GM23338 (cell line): ENCODE results near the gene CDHR2. TPM values are rescaled to one million over a fixed set of nuclear protein-coding genes. Genes with fewer than 3 reads are reported as not detected.

ENCODE experiments used
- ATAC-seq: fragments of 200-7000 bp; cut with Tn5 transposase; 3 replicates; pipeline ENCODE4 v1.9.1; 2020
- DNase-seq: peaks from one replicate; pipeline ENCODE4 v3.0.0-alpha.2; 2015; ENCODE audit warnings: low spot score
- H2AFZ ChIP-seq: fragments of 200-600 bp; sonication (generic); 2 replicates; pipeline ENCODE4 v1.8.0; 2016; ENCODE audit warnings: antibody characterized with exemption, mild to moderate bottlenecking, moderate library complexity
- H3F3A ChIP-seq: fragments of 200-600 bp; sonication (generic); replicated peaks from 2 replicates; pipeline ENCODE4 v1.8.0; 2017; ENCODE audit warnings: antibody characterized with exemption, mixed run types, low read depth
- H3K27ac ChIP-seq: fragments of 200-600 bp; sonication (generic); 2 replicates; pipeline ENCODE4 v1.6.1; 2016; ENCODE audit warnings: low read depth
- H3K27me3 ChIP-seq: fragments of 200-600 bp; sonication (generic); 2 replicates; pipeline ENCODE4 v1.8.0; 2016; ENCODE audit warnings: mild to moderate bottlenecking, mixed run types, moderate library complexity; ENCODE audit not compliant: insufficient read depth
- H3K36me3 ChIP-seq: fragments of 200-600 bp; sonication (generic); 2 replicates; pipeline ENCODE4 v1.8.0; 2016; ENCODE audit warnings: mild to moderate bottlenecking; ENCODE audit not compliant: insufficient read depth
- H3K4me1 ChIP-seq: fragments of 200-600 bp; sonication (generic); 2 replicates; pipeline ENCODE4 v1.8.0; 2016; ENCODE audit warnings: mild to moderate bottlenecking, moderate library complexity; ENCODE audit not compliant: insufficient read depth
- H3K4me2 ChIP-seq: fragments of 200-600 bp; sonication (generic); 2 replicates; pipeline ENCODE4 v1.7.1; 2017; ENCODE audit warnings: mixed run types
- H3K4me3 ChIP-seq: fragments of 200-600 bp; sonication (generic); 2 replicates; pipeline ENCODE4 v1.6.1; 2016; ENCODE audit warnings: mixed run types
- H3K79me2 ChIP-seq: fragments of 200-600 bp; sonication (generic); replicated peaks from 2 replicates; pipeline ENCODE4 v1.8.0; 2017; ENCODE audit warnings: mild to moderate bottlenecking; ENCODE audit not compliant: insufficient read depth
- H3K9me2 ChIP-seq: fragments of 200-600 bp; sonication (generic); 2 replicates; pipeline ENCODE4 v1.8.0; 2017; ENCODE audit not compliant: insufficient read depth
- H4K20me1 ChIP-seq: fragments of 200-600 bp; sonication (generic); replicated peaks from 2 replicates; pipeline ENCODE4 v1.8.0; 2017; ENCODE audit warnings: mild to moderate bottlenecking; ENCODE audit not compliant: insufficient read depth
- H3K27ac Mint-ChIP-seq: 2 replicates; pipeline ENCODE4 v1.8.0; 2020; ENCODE audit warnings: inconsistent platforms, mild to moderate bottlenecking, moderate library complexity, mixed read lengths
- H3K27me3 Mint-ChIP-seq: 3 replicates; pipeline ENCODE4 v1.8.0; 2022; ENCODE audit warnings: low read depth, mild to moderate bottlenecking, moderate library complexity, mixed read lengths, inconsistent platforms; ENCODE audit not compliant: insufficient read depth, poor library complexity
- H3K36me3 Mint-ChIP-seq: 3 replicates; pipeline ENCODE4 v1.8.0; 2021; ENCODE audit warnings: low read depth, mild to moderate bottlenecking, inconsistent platforms, moderate library complexity, mixed read lengths
- H3K4me1 Mint-ChIP-seq: 3 replicates; pipeline ENCODE4 v1.8.0; 2020; ENCODE audit warnings: mild to moderate bottlenecking, inconsistent platforms, mixed read lengths
- H3K4me3 Mint-ChIP-seq: 3 replicates; pipeline ENCODE4 v1.8.0; 2021; ENCODE audit warnings: moderate library complexity, mild to moderate bottlenecking, inconsistent platforms, mixed read lengths
- H3K9me3 Mint-ChIP-seq: 3 replicates; pipeline ENCODE4 v1.8.0; 2020; ENCODE audit warnings: moderate library complexity, mild to moderate bottlenecking, inconsistent platforms, mixed read lengths
- CTCF ChIP-seq, 2 experiments: fragments of 200-600 bp in 1 of 2; sonication (generic) in 1 of 2; conservative IDR thresholded peaks; 2 replicates each; pipeline versions ENCODE4 v1.5.1 to v1.6.1; 2016 to 2017; ENCODE audit warnings: antibody characterized with exemption in 2 of 2, low read depth in 2 of 2, mild to moderate bottlenecking in 2 of 2, moderate library complexity in 1 of 2
- EZH2 ChIP-seq: fragments of 200-600 bp; sonication (generic); IDR thresholded peaks from one replicate; pipeline ENCODE4 v1.8.0; 2017; ENCODE audit warnings: antibody characterized with exemption, mild to moderate bottlenecking, low read depth; ENCODE audit not compliant: unreplicated experiment
- JUNB ChIP-seq: IDR thresholded peaks from one replicate; pipeline ENCODE4 v1.6.1; 2016; ENCODE audit warnings: antibody characterized with exemption; ENCODE audit not compliant: unreplicated experiment
- NANOG ChIP-seq: IDR thresholded peaks from 2 replicates; pipeline ENCODE4 v1.6.1; 2016; ENCODE audit warnings: antibody characterized with exemption, borderline replicate concordance
- POLR2AphosphoS5 ChIP-seq: IDR thresholded peaks from 2 replicates; pipeline ENCODE4 v1.6.1; 2016; ENCODE audit warnings: antibody characterized with exemption, low read depth
- REST ChIP-seq: IDR thresholded peaks from one replicate; pipeline ENCODE4 v1.6.1; 2018; ENCODE audit warnings: antibody characterized with exemption; ENCODE audit not compliant: unreplicated experiment
- STAT1 ChIP-seq: IDR thresholded peaks from one replicate; pipeline ENCODE4 v1.6.1; 2016; ENCODE audit warnings: antibody characterized with exemption; ENCODE audit not compliant: unreplicated experiment
- polyA plus RNA-seq: library from polyadenylated mRNA; unstranded; fragments of >200 nt; fragmentation: Nextera tagmentation; extraction: Ambion mirVana; gene quantifications from 2 replicates; pipeline ENCODE4 v1.2.1, GENCODE V29; 2016
- total RNA-seq: library from RNA; depleted of rRNA; stranded (reverse); fragments of >200 nt; shearing (Covaris generic); gene quantifications from 2 replicates; pipeline ENCODE4 v1.2.3, GENCODE V29; 2014

Gene CDHR2
- total and polyA plus RNA-seq, 2 experiments from 2014 or later, result not detected

GRCh38 chr5:176619569-176620332 is 70.6 kb downstream of the CDHR2 start:
- H3K79me2 ChIP-seq, result no peaks in the 10 kb centered on the region
- peaks cover 6% of the 10 kb centered on the region for H3K4me1 Mint-ChIP-seq
- no peak overlapping the region for H3K27ac ChIP-seq
- DNase-seq (peak; percentile 61), ATAC-seq (peak; percentile 54)
- TF ChIP-seq JUNB (no peak), CTCF (conservative IDR thresholded peaks at IDR 0.05; ENCODE audit: low read depth in 2 of 2) (0 out of 4 replicates have a peak, but pooled peaks of 1 of the 2 experiments have one; percentile 16)
- peak overlapping the region; percentile 54 for H3K4me3 ChIP-seq
- peak overlapping the region; percentile 80 for H3K4me2 ChIP-seq
- H3K9me3 Mint-ChIP-seq, result no peaks in the 10 kb centered on the region; the same call in 2 of the 3 replicates
- no peaks in the 10 kb centered on the region for H4K20me1 ChIP-seq
- peak overlapping the region; percentile 94 for H2AFZ ChIP-seq
- H3K27me3 ChIP-seq, result peaks cover 38% of the 10 kb centered on the region
- H3K9me2 ChIP-seq, result no peaks in the 10 kb centered on the region
- peaks cover 46% of the 10 kb centered on the region for H3K27me3 Mint-ChIP-seq
- no peaks in the 10 kb centered on the region; the same call in 1 of the 2 replicates for H3K4me1 ChIP-seq
- peak overlapping the region; percentile 73 for H3K4me3 Mint-ChIP-seq
- H3K27ac Mint-ChIP-seq, result no peak overlapping the region
- no peaks in the 10 kb centered on the region for H3K36me3 Mint-ChIP-seq
- no peaks in the 10 kb centered on the region for H3K36me3 ChIP-seq
- H3F3A ChIP-seq, result no peaks in the 10 kb centered on the region

- Histone ChIP-seq H4K20me1 (no peaks in the 10 kb centered on the region), H3K27ac (no peak overlapping the region), H3K4me1 (no peaks in the 10 kb centered on the region; the same call in 1 of the 2 replicates), H3K79me2 (no peaks in the 10 kb centered on the region), H2AFZ (peak overlapping the region; percentile 94), H3K27me3 (peaks cover 38% of the 10 kb centered on the region), H3K9me2 (no peaks in the 10 kb centered on the region), H3F3A (no peaks in the 10 kb centered on the region), H3K36me3 (no peaks in the 10 kb centered on the region), H3K4me3 (peak overlapping the region; percentile 54), H3K4me2 (peak overlapping the region; percentile 80)
- H3K4me1 Mint-ChIP-seq, result peaks cover 9% of the 10 kb centered on the region
- H3K9me3 Mint-ChIP-seq, result no peaks in the 10 kb centered on the region; the same call in 2 of the 3 replicates
- H3K36me3 Mint-ChIP-seq, result no peaks in the 10 kb centered on the region
- DNase-seq (peak; percentile 75), ATAC-seq (peak; percentile 21)
- H3K4me3 Mint-ChIP-seq, result peak overlapping the region; percentile 73
- H3K27ac Mint-ChIP-seq, result no peak overlapping the region
- TF ChIP-seq POLR2AphosphoS5 (peak; percentile 35; the same call in 1 of the 2 replicates), NANOG (no peak), STAT1 (no peak), JUNB (no peak), REST (no peak), EZH2 (no peak)
- peaks cover 49% of the 10 kb centered on the region for H3K27me3 Mint-ChIP-seq
Measured at GRCh38 chr5:176620333-176620981, 71.3 kb downstream of the CDHR2 start.
